HG03064 (cell line): Measurements from ENCODE around the gene SH3BP5.

Experiments used
- ATAC-seq: cut with Tn5 transposase; IDR thresholded peaks from one replicate; pipeline ENCODE4 v1.9.1; 2021; ENCODE audit warnings: low read depth; ENCODE audit not compliant: unreplicated experiment

The SH3BP5 gene

GRCh38 chr3:15327941-15328340, 4.4 kb downstream of the SH3BP5 start:
- no peak for ATAC-seq

DNA sequence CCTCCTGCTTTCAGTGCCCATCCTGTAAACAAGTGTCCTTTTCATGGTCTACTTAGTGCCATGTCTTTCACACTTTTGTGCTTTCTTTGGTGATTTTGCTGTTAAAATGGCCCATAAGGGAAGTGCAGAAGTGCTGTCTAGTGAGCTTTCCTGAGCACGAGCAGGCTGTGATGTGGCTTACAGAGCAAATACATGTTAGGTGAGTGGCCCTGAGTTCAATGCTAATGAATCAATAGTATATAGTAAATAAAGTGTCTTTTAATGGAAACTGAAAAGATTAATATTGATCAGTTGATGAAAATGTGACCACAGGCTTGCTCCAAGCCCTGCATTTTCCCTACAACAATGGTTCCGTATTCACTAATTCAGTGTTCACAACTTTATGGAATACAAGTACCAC, 5.7 kb downstream of the SH3BP5 start:
- ATAC-seq = no peak

- no peak for ATAC-seq
Observed at GRCh38 chr3:15326037-15326436, 6.3 kb downstream of the SH3BP5 start.

- no peak for ATAC-seq
Observed at GRCh38 chr3:15325228-15325627, 7.2 kb downstream of the SH3BP5 start.

DNA sequence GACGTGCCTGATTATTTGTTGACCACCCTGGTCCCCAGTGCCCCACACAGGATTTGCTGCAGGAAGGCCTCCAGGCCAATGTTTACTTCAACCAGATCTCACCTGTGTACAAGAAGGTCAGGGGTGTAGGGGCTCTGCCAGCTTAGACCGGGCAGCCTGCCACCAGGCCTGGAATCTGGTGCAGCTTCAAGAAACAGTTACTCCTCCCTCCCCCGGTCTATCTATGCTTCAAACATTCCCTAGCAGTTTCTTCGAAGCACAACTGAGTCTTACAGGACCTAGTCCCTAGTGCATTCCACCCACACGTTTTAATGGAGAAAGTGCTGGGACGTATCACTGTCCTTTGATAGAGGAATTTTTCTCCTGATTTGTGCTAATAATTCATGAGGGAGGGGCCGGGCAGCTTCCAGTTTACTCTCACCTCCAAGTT, 8.0 kb downstream of the SH3BP5 start:
- ATAC-seq = no peak

GRCh38 chr3:15323063-15323462, 9.3 kb downstream of the SH3BP5 start:
- ATAC-seq = no peak

DNA sequence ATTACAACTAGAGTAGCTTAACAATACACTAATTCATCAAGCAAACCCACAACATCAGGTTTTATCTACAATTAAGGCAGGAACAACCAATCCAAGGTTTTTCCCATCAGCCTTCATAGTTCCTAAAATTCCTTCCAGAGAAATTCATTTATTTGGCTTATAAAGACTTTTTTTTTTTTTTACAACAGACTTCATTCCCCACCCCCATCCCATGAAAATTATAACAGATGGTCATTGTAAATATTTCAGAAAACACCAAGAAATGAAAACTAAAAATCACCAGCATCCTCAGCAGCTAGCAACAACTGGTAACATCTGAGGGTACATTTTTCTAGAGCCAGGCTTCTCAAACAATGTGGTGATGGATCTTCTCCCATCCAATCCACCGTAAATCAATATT, 11.0 kb downstream of the SH3BP5 start:
- no peak for ATAC-seq

DNA sequence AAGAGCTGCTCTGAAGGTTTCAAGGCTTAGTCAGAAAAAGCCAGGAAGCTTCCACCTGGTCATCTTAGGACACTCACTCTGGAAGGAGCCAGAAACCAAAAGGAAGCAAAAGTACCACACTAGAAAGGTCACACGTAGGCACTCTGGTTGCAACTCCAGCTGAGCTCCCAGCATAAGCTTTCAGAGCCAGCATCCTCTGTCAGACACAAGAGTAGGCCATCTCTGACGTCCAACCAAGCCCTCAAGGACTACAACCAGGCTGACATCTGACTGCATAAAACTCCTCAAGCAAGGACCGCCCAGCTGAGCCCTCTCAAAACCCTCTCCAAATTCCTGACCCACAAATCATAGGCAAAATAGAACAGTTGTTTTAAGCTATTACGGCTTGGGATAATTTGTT, 12.8 kb downstream of the SH3BP5 start:
- no peak for ATAC-seq

DNA sequence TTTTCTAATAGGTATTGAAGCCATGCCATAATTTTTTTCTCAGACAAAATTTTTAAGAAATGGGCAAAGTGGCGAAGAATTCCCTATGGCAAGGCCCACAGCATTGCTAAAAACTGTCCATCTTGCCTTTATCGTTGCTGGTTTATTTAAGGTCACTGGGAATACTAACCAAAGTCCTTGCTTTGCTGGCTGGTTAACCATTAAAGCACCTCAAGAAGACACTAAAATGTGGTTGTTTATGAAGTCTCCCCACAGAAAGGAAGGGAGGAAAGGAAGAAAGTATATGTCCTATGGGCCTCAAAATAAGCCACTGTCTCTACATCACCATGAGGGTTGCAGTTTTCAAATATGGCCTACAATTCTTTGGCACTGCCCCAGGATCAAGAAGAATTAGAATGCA, 13.2 kb downstream of the SH3BP5 start:
- no peak for ATAC-seq

DNA sequence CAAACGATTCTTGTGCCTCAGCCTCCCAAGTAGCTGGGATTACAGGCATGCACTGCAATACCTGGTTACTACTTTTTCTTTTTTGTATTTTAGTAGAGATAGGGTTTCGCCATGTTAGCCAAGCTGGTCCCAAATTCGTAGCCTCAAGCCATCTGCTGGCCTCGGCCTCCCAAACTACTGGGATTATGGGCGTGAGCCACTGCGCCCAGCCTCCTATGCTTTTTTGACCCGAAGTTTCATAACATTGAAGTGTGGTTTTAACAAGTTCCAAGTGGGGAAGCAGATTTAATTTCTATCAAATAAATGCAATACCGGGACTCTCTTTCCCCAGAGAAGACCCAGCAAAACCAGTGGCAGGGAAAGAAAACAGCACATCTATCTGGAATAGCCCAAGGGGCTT, 13.7 kb downstream of the SH3BP5 start:
- ATAC-seq = no peak

- no peak for ATAC-seq
Observed at GRCh38 chr3:15316998-15317435, 15.4 kb downstream of the SH3BP5 start.

GRCh38 chr3:15315003-15315402, 17.4 kb downstream of the SH3BP5 start:
- ATAC-seq = no peak

- ATAC-seq = no peak
Observed at GRCh38 chr3:15314276-15314675, 18.1 kb downstream of the SH3BP5 start.

DNA sequence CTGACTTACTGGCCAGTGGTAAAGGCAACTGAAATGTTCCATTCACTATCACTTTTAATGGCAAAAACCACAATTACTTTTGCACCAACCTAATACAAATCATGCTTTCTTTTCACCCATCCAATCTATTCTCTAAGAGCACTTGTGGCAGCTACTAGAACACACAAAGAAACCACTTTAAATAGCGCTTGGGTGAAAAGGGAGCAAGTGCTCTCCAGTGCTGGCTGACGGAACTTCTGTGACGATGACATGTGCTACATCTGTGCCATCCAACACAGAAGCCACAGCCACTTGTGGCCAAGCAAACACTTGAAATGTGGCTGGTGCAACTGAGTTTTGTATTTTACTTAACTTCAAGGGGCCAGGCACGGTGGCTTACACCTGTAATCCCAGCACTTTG, 18.9 kb downstream of the SH3BP5 start:
- no peak for ATAC-seq

- no peak for ATAC-seq
Observed at GRCh38 chr3:15312550-15312949, 19.8 kb downstream of the SH3BP5 start.

- ATAC-seq = peak; percentile 92
Observed at GRCh38 chr3:15310491-15311370, 21.7 kb downstream of the SH3BP5 start.

DNA sequence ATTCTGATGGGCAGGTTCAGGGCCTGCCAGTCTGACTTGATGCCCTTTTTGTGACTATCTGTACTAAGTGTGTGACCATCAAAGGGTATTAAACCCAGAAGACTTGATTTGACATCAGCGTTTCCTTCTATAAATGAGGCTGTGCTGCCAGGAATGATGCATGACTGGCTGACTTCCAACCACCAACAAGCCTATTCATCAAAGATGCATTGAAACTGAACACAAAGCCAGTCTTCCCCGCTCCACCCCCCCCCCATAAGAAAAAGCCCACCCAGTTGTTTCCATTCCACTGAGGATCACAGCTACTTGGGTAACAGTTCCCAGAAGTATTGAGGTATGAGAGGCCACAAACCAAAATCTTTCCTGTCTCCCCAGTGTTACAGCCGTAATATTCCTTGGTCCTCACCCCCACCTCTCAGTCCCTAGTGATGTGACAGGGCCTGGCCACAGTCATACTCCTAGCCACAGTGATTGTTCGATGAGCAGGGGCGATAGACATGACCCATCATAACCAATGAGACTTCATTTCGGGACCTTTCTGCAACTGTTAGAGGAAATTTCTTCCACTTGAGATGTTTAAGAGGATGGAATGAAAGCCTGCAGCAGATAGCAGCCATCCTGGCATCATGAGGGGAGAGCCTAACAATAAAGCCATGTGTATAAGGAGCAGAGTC, 22.6 kb downstream of the SH3BP5 start:
- no peak for ATAC-seq

DNA sequence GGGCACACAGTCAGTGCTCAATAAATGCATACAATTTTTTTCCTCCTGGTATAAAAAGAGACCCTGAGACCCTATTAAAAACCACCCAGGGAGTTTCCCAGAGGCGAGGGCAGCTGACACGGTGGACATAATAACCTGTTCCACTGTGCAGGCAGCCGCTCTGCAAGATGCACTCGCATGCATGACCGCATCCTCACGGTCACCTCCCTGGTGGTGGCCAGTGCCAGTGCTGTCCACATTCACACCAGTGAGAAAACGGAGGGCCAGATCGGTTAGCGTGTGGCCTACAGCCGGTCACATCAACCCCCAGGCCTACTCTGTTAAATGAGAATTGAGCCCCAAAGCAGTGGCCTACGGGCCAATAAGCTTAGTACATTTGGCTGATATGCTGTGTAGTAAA, 24.8 kb downstream of the SH3BP5 start:
- no peak for ATAC-seq

GRCh38 chr3:15306979-15307359, 25.4 kb downstream of the SH3BP5 start:
- ATAC-seq = no peak

GRCh38 chr3:15305359-15305844, 27.0 kb downstream of the SH3BP5 start:
- no peak for ATAC-seq

DNA sequence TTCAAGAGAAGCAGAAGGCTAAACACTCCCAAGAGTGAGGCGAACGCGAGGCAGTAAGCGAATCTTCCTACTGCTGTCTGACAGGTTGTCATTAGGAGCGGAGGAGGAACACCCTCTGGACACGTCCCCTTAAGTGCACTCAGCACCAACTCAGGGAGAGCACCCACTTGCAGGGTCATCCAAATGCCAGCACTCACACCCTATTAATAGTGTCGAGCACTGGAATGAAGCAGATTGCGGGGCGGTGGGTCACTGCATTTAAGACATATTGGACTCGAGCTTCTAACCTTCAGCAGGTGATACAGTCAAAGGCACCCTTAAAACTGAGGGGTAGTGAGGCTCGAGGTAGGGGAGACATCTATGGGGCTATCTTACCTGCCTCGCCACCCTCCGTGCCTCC, 28.7 kb downstream of the SH3BP5 start:
- no peak for ATAC-seq

DNA sequence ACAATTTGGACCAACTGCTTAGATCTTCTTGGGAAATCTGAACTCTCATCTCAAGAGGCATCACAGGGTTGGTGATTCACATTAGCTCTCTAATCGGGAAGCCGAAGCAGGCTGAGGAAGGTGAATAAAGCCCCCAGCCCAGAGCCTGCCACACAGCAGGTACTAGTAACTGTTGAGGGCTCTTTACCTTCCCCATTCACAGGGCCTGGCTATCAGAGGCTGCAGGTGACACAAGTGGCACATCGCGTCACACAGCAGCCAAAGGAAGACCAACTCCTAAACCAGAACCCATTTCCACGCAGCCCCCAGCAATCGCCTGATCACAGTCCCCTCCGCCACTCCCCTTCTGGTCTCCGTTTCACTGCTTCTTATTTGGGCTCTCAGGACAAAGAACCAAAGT, 29.2 kb downstream of the SH3BP5 start:
- ATAC-seq = no peak
